ENCODE results near the gene ADA. TPM values are rescaled to one million over a fixed set of nuclear protein-coding genes. Genes with fewer than 3 reads are reported as not detected.
"Not testable (repeated sequence)": the region's sequence is repeated elsewhere in the genome, so short reads cannot be mapped to it uniquely, and the experiment has no call there.

ADA gene
- total RNA-seq, 1 donor from 2014 or later: 67.5 TPM

DNA sequence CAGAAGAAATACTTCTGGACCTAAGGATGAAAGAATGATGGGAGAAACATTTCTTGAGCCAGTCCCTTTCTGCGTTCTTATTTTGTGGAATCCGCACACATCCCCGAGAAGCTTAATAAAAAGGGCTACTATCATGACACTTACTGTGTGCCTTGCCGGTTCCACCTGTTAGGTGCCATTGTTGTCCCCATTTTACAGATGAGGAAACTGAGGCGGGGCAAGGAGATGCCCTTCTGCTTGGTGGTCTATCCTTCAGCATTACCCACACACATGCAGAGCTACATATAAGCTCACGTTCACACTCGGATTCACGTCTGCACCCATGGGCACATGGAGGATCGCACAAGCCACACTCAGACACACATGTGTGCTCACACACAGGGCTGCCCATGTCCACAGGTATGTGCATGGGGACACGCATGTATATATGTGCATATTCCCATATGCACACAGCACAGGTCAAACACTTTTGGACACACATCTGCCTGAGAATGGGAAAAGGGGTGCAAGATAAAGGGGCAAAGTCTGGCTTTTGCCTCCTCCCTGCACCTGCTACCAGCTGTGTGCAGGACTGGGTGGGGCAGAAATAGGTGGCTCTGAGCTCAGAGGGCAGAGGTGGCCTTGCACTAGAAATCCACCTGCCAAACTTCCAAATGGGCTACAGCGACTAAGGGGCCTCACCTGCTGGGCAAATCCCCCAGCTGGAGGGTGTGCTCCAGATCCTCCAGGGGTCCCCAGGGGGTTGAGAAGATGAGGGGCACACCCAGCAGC is 30.5 kb upstream of the ADA start:
- Histone ChIP-seq H3K4me1 (ENCODE audit: insufficient read depth, low read length) (no peaks in the 10 kb centered on the region), H3K27ac (ENCODE audit: low read depth, low read length) (no peak overlapping the region), H3K27me3 (ENCODE audit: insufficient read depth, low read length) (peaks cover 7% of the 10 kb centered on the region), H2AFZ (ENCODE audit: low read depth, low read length) (no peak overlapping the region), H3K9ac (ENCODE audit: low read length) (no peak overlapping the region), H4K20me1 (ENCODE audit: insufficient read depth, low read length) (no peaks in the 10 kb centered on the region), H3K4me2 (ENCODE audit: low read length) (no peak overlapping the region), H3K36me3 (ENCODE audit: insufficient read depth, low read length) (no peaks in the 10 kb centered on the region), H3K79me2 (ENCODE audit: insufficient read depth, low read length) (no peaks in the 10 kb centered on the region), H3K4me3 (ENCODE audit: insufficient read depth, low read depth, low read length) (no peak overlapping the region), H3K9me3 (ENCODE audit: insufficient read depth, low read depth, low read length) (peaks cover 1% of the 10 kb centered on the region)
- DNase-seq (ENCODE audit: low read depth): no peak
- Mint-ChIP-seq H3K4me1 (ENCODE audit: low read depth, unreplicated experiment) (peaks cover 17% of the 10 kb centered on the region), H3K36me3 (ENCODE audit: low read depth, unreplicated experiment) (no peaks in the 10 kb centered on the region), H3K27me3 (ENCODE audit: low read depth, unreplicated experiment) (no peaks in the 10 kb centered on the region), H3K4me3 (ENCODE audit: unreplicated experiment) (no peak overlapping the region), H3K27ac (ENCODE audit: unreplicated experiment) (no peak overlapping the region), H3K9me3 (ENCODE audit: unreplicated experiment) (no peaks in the 10 kb centered on the region)
- FAIRE-seq: no peak
- TF ChIP-seq EZH2 (IDR thresholded peaks at IDR 0.05; ENCODE audit: insufficient read depth, low read length): no peak
- TF ChIP-seq, protein P1, sequence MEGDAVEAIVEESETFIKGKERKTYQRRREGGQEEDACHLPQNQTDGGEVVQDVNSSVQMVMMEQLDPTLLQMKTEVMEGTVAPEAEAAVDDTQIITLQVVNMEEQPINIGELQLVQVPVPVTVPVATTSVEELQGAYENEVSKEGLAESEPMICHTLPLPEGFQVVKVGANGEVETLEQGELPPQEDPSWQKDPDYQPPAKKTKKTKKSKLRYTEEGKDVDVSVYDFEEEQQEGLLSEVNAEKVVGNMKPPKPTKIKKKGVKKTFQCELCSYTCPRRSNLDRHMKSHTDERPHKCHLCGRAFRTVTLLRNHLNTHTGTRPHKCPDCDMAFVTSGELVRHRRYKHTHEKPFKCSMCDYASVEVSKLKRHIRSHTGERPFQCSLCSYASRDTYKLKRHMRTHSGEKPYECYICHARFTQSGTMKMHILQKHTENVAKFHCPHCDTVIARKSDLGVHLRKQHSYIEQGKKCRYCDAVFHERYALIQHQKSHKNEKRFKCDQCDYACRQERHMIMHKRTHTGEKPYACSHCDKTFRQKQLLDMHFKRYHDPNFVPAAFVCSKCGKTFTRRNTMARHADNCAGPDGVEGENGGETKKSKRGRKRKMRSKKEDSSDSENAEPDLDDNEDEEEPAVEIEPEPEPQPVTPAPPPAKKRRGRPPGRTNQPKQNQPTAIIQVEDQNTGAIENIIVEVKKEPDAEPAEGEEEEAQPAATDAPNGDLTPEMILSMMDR (IDR thresholded peaks at IDR 0.05; ENCODE audit: insufficient read depth, low read depth, low read length): no peak

DNA sequence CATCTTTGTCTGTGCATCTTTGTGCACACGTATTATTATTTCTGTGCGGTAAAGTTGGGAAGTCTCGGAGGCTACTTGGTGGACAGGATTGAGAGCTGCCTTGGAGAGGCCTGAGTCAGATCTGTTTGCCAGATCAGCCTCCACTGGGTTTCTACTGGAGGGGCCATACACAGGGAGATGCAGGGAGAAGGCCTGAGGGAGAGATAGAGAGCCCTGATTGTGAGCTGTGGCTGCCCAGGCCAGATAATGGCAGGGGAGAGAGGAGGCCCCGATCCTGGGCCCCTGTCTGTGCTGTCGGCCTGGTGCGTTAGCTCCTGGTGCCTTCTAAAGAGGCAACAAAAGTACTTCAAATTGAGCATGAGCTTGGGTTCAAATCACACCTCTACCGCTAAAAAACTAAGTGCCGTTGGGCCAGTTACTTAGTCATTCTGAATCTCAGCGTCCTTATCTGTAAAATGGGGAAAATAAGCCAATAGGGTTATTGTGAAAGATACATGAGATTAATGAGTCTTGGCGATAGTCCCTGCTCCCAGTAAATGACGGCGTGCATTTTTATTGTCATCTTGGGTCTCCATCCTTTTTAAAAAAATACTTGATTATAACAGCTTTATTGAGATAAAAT is 27.6 kb upstream of the ADA start:
- H3K36me3 ChIP-seq (ENCODE audit: insufficient read depth, low read length): no peaks in the 10 kb centered on the region
- Mint-ChIP-seq H3K4me3 (ENCODE audit: unreplicated experiment) (no peak overlapping the region), H3K27me3 (ENCODE audit: low read depth, unreplicated experiment) (no peaks in the 10 kb centered on the region), H3K9me3 (ENCODE audit: unreplicated experiment) (no peaks in the 10 kb centered on the region), H3K4me1 (ENCODE audit: low read depth, unreplicated experiment) (peaks cover 10% of the 10 kb centered on the region), H3K36me3 (ENCODE audit: low read depth, unreplicated experiment) (no peaks in the 10 kb centered on the region), H3K27ac (ENCODE audit: unreplicated experiment) (peak overlapping the region; percentile 97)
- H3K9ac ChIP-seq (ENCODE audit: low read length): no peak overlapping the region
- no peak overlapping the region for H3K4me3 ChIP-seq (ENCODE audit: insufficient read depth, low read depth, low read length)
- H4K20me1 ChIP-seq (ENCODE audit: insufficient read depth, low read length): no peaks in the 10 kb centered on the region
- FAIRE-seq: no peak
- no peaks in the 10 kb centered on the region for H3K79me2 ChIP-seq (ENCODE audit: insufficient read depth, low read length)
- DNase-seq (ENCODE audit: low read depth): no peak
- TF ChIP-seq, protein P1 (IDR thresholded peaks at IDR 0.05; ENCODE audit: insufficient read depth, low read depth, low read length): no peak
- no peak for TF ChIP-seq EZH2 (IDR thresholded peaks at IDR 0.05; ENCODE audit: insufficient read depth, low read length)
- peaks cover 6% of the 10 kb centered on the region for H3K27me3 ChIP-seq (ENCODE audit: insufficient read depth, low read length)
- H3K4me1 ChIP-seq (ENCODE audit: insufficient read depth, low read length): no peaks in the 10 kb centered on the region
- H3K4me2 ChIP-seq (ENCODE audit: low read length): no peak overlapping the region
- no peak overlapping the region for H3K27ac ChIP-seq (ENCODE audit: low read depth, low read length)
- no peak overlapping the region for H2AFZ ChIP-seq (ENCODE audit: low read depth, low read length)
- H3K9me3 ChIP-seq (ENCODE audit: insufficient read depth, low read depth, low read length): no peaks in the 10 kb centered on the region

DNA sequence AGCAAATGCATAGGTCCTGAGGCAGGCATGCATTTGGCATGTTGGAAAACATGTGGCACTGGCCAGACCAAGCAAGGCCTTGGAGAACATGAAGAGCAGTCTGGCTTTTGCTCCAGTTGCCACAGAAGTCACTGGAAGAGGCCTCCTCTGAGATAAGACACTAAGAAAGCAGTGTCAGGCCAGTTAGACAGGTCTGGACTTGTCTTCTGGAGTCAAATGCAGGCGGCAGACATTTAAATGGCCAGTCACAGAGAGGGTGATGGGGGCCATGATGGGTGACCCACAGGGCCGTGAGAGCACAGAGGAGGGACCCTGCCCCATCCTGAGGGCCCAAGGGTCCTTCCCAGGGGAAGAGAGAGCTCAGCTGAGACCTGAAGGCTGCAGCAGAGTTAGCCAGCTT is 26.7 kb upstream of the ADA start:
- H3K4me1 ChIP-seq (ENCODE audit: insufficient read depth, low read length): no peaks in the 10 kb centered on the region
- H3K36me3 Mint-ChIP-seq (ENCODE audit: low read depth, unreplicated experiment): no peaks in the 10 kb centered on the region
- no peak overlapping the region for H3K27ac ChIP-seq (ENCODE audit: low read depth, low read length)
- H4K20me1 ChIP-seq (ENCODE audit: insufficient read depth, low read length): no peaks in the 10 kb centered on the region
- H3K9me3 Mint-ChIP-seq (ENCODE audit: unreplicated experiment): no peaks in the 10 kb centered on the region
- FAIRE-seq: no peak
- no peak overlapping the region for H3K4me2 ChIP-seq (ENCODE audit: low read length)
- peak overlapping the region; percentile 86 for H2AFZ ChIP-seq (ENCODE audit: low read depth, low read length)
- peaks cover 9% of the 10 kb centered on the region for H3K4me1 Mint-ChIP-seq (ENCODE audit: low read depth, unreplicated experiment)
- H3K9ac ChIP-seq (ENCODE audit: low read length): no peak overlapping the region
- H3K27ac Mint-ChIP-seq (ENCODE audit: unreplicated experiment): peak overlapping the region; percentile 97
- no peak overlapping the region for H3K4me3 ChIP-seq (ENCODE audit: insufficient read depth, low read depth, low read length)
- TF ChIP-seq EZH2 (IDR thresholded peaks at IDR 0.05; ENCODE audit: insufficient read depth, low read length): no peak
- TF ChIP-seq, protein P1 (IDR thresholded peaks at IDR 0.05; ENCODE audit: insufficient read depth, low read depth, low read length): no peak
- no peaks in the 10 kb centered on the region for H3K36me3 ChIP-seq (ENCODE audit: insufficient read depth, low read length)
- H3K9me3 ChIP-seq (ENCODE audit: insufficient read depth, low read depth, low read length): no peaks in the 10 kb centered on the region
- no peaks in the 10 kb centered on the region for H3K27me3 Mint-ChIP-seq (ENCODE audit: low read depth, unreplicated experiment)
- H3K4me3 Mint-ChIP-seq (ENCODE audit: unreplicated experiment): no peak overlapping the region
- no peak for DNase-seq (ENCODE audit: low read depth)
- H3K27me3 ChIP-seq (ENCODE audit: insufficient read depth, low read length): peaks cover 6% of the 10 kb centered on the region
- no peaks in the 10 kb centered on the region for H3K79me2 ChIP-seq (ENCODE audit: insufficient read depth, low read length)

DNA sequence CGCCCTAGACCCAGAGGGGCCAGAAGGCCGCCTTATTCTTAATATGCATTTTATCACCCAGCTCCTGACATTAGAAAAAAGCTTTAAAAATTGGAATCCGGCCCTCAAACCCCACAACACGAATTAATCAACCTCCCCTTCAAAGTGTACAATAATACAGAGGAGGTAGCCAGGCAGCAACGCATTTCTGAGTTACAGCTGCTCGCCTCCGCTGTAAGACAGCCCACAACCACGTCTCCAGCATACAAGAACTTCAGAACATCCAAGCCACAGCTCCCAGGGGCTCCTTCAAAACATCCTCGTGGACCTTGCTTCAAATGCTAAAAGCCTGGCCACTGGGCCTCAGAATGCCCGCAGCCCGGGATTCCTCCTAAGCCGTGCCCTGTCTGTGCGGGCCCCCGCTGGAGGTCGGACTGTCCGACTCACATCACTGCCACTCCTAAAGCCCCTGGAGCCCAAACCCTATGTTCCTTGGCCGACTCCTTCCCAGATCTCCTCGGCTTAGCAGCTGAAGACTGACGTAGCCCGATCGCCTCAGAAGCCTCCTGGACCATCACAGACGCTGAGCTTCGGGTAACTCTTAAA is 20.9 kb upstream of the ADA start:
- not testable (repeated sequence) for H3K27me3 ChIP-seq (ENCODE audit: insufficient read depth, low read length); H3K36me3 ChIP-seq (ENCODE audit: insufficient read depth, low read length); H3K4me3 ChIP-seq (ENCODE audit: insufficient read depth, low read depth, low read length); H3K9me3 ChIP-seq (ENCODE audit: insufficient read depth, low read depth, low read length); DNase-seq (ENCODE audit: low read depth); H3K27ac Mint-ChIP-seq (ENCODE audit: unreplicated experiment); H3K4me2 ChIP-seq (ENCODE audit: low read length); FAIRE-seq; H3K9ac ChIP-seq (ENCODE audit: low read length); H3K36me3 Mint-ChIP-seq (ENCODE audit: low read depth, unreplicated experiment); H3K4me1 ChIP-seq (ENCODE audit: insufficient read depth, low read length); H3K27ac ChIP-seq (ENCODE audit: low read depth, low read length); H3K27me3 Mint-ChIP-seq (ENCODE audit: low read depth, unreplicated experiment); H3K9me3 Mint-ChIP-seq (ENCODE audit: unreplicated experiment); H2AFZ ChIP-seq (ENCODE audit: low read depth, low read length); H3K79me2 ChIP-seq (ENCODE audit: insufficient read depth, low read length); H3K4me3 Mint-ChIP-seq (ENCODE audit: unreplicated experiment); H4K20me1 ChIP-seq (ENCODE audit: insufficient read depth, low read length)
- H3K4me1 Mint-ChIP-seq (ENCODE audit: low read depth, unreplicated experiment): peaks cover 22% of the 10 kb centered on the region
